Measurements from ENCODE around the gene CNIH4.

The CNIH4 gene

DNA sequence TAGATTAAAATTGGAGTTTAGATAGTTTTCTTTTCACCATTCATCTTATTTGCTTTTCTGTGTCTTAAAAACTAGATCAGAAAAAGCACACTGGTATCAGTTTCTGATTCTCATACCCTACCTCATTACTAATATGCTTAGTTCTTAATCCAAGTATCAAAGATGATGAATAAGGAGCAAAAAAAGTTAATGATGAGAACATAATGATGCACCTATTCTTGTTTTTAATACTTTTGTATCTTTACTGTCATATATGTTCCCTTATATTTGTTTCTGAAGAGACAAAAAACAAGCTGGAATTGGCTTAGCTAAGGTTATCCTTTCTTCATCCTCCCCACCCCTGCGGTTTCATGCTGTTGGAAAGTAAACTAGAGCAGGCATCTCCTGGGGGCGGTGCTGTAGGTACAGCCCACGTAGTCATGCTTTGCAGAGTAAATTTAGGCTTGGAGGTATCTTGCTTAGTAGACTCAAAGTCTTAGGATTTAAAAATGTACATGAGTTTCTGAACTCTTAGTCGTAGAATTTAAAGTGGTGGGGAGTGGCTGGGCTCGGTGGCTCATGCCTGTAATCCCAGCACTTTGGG, 16.4 kb downstream of the CNIH4 start:
- Histone ChIP-seq H3K27me3 (no peaks in the 10 kb centered on the region), H3K4me3 (no peak overlapping the region), H3K4me2 (no peak overlapping the region), H3K36me3 (peaks cover 99% of the 10 kb centered on the region), H3K9me3 (no peaks in the 10 kb centered on the region), H4K20me1 (peaks cover 41% of the 10 kb centered on the region), H3K4me1 (no peaks in the 10 kb centered on the region), H3K27ac (no peak overlapping the region), H3K9ac (no peak overlapping the region)
- TF ChIP-seq Cebpa-rat (IDR thresholded peaks at IDR 0.05): no peak

DNA sequence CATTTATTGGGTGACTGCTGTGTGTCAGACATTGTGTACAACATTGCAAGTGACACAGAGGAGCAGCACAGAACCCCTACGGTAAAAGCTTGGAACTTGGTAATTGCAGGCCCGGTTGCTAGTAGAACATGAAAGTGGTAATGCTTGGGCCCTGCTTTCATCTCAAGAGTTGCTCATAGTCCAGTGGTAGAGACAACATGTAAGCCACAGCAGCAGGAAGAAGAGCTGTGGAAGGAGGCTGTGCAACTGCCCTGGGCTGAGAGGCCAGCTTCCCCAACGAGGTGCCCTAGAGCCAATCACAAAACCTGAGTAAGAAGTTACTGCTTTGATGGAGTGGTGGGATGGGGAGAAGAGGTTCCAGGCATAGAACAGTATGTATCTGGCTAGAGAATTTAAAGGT, 18.4 kb downstream of the CNIH4 start:
- Histone ChIP-seq H3K4me2 (no peak overlapping the region), H4K20me1 (peaks cover 61% of the 10 kb centered on the region), H3K9me3 (no peaks in the 10 kb centered on the region), H3K27ac (no peak overlapping the region), H3K36me3 (peaks cover 92% of the 10 kb centered on the region), H3K27me3 (no peaks in the 10 kb centered on the region), H3K9ac (no peak overlapping the region), H3K4me3 (no peak overlapping the region), H3K4me1 (peaks cover 13% of the 10 kb centered on the region)
- TF ChIP-seq Cebpa-rat (IDR thresholded peaks at IDR 0.05): no peak

DNA sequence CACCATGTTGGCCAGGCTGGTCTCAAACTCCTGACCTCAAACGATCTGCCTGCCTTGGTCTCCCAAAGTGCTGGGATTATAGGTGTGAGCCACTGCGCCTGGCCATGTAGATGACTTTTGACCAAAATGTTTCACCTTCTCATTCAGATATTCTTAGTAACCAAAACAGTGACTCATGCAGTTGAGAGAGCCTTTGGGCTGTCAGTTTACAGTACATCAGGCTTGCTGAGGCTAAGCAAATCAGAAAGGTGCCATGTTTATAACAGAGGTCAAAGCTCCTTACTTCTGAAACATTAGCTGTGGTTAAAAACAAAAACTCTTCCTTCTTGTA, 21.0 kb downstream of the CNIH4 start:
- H3K27me3 ChIP-seq: no peaks in the 10 kb centered on the region
- H3K4me2 ChIP-seq: no peak overlapping the region
- H4K20me1 ChIP-seq: peaks cover 70% of the 10 kb centered on the region
- H3K9me3 ChIP-seq: no peaks in the 10 kb centered on the region
- no peak overlapping the region for H3K4me3 ChIP-seq
- H3K9ac ChIP-seq: no peak overlapping the region
- H3K4me1 ChIP-seq: peaks cover 22% of the 10 kb centered on the region
- TF ChIP-seq Cebpa-rat (IDR thresholded peaks at IDR 0.05): no peak
- H3K27ac ChIP-seq: no peak overlapping the region
- peaks cover 66% of the 10 kb centered on the region for H3K36me3 ChIP-seq

DNA sequence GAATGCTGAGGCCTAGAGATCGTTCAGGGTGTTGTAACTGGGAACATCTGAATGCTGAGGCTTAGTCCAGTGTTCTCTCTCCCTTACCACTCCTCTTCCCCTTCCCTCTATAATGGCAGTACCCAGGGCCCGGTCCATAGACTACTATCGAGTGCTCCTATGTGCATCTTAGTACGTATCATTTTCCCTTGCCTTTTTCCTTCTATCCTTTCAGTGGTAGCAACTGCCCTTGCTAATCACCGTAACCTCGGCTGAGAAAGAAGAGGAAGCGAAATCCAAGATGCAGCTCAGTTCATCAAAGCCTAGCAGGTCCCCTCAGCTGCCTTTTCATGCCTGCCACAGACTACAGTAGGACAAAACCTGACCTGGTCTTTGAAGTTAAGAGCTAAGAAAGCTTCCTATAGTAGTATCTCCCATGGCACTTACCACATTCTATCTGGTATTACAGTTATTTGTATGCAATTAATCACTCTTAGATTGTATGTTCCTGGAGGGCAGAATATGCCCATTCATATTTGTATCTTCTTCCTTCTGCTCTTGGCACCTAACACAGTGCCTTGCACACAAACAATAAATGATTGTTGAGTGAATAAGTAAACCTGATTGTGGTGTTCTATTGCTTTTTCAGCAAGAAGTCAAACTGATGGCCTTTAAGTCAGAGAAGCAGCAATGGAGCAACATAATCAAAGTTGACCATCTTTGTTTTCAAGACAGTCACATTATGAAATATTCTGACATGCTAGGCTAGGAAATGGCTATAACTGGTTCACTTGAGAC, 22.4 kb downstream of the CNIH4 start:
- no peak overlapping the region for H3K9ac ChIP-seq
- peaks cover 52% of the 10 kb centered on the region for H3K36me3 ChIP-seq
- no peak overlapping the region for H3K27ac ChIP-seq
- H4K20me1 ChIP-seq: peaks cover 56% of the 10 kb centered on the region
- H3K9me3 ChIP-seq: no peaks in the 10 kb centered on the region
- TF ChIP-seq Cebpa-rat (IDR thresholded peaks at IDR 0.05): no peak
- H3K4me3 ChIP-seq: no peak overlapping the region
- H3K4me2 ChIP-seq: peak overlapping the region; percentile 59
- peaks cover 22% of the 10 kb centered on the region for H3K4me1 ChIP-seq
- H3K27me3 ChIP-seq: no peaks in the 10 kb centered on the region

DNA sequence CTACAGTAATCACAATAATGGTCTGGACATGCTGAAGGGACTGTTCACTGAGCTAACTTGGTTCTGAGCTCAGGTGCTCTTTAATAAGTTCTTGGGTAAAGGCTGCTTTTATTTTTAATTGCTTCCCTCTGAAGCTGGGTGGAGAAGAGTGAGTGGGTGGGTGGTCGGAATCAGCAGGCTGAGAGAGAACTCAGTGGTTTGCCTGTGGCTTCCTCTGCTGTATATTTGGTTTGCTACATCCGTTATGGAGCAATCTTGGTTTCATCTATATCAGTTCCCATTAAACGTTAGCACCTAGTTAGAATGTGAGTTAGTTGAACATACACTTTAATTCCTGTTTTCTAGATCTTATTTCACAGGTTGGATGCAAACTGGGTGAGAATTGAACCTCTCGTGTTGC, 23.3 kb downstream of the CNIH4 start:
- peak; percentile 62; the same call in 1 of the 2 replicates for TF ChIP-seq Cebpa-rat (IDR thresholded peaks at IDR 0.05)
- Histone ChIP-seq H3K27ac (no peak overlapping the region), H3K4me1 (peaks cover 22% of the 10 kb centered on the region), H3K9me3 (no peaks in the 10 kb centered on the region), H3K4me2 (peak overlapping the region; percentile 59), H3K27me3 (no peaks in the 10 kb centered on the region), H4K20me1 (peaks cover 47% of the 10 kb centered on the region), H3K36me3 (peaks cover 42% of the 10 kb centered on the region), H3K4me3 (no peak overlapping the region), H3K9ac (no peak overlapping the region)

DNA sequence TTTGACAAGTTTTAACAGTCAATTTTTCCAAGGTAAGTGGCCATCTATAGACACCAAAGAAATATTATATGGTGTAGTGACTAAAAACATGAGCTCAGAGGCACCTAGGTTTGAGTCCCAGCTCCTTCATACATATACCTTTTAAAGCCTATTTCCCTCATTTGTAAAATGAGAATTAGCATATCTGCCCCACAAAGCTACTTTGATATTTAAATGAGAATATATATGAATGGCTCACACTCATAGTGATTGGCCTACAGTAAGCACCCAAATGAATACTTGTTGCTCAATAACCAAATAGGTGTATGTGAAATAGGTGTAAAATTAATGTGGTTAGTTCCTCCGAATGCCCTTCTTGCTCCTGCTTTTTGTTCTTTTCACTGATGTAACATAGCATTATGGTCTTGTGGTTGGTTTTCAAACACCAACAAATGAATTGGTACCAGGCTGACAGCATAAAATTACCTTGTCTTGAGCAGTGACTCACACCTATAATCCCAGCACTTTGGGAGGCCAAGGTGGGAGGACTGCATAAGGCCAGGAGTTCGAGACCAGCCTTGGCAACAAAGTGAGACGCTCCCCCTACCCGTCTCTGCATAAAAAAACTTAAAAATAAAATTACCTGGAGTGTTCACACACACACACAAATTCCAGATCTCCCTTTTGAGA, 25.3 kb downstream of the CNIH4 start:
- Histone ChIP-seq H3K9ac (no peak overlapping the region), H3K4me1 (peaks cover 22% of the 10 kb centered on the region), H3K36me3 (peaks cover 23% of the 10 kb centered on the region), H3K4me3 (no peak overlapping the region), H3K27ac (no peak overlapping the region), H3K4me2 (no peak overlapping the region), H4K20me1 (peaks cover 38% of the 10 kb centered on the region), H3K9me3 (no peaks in the 10 kb centered on the region), H3K27me3 (no peaks in the 10 kb centered on the region)
- no peak for TF ChIP-seq Cebpa-rat (IDR thresholded peaks at IDR 0.05)

DNA sequence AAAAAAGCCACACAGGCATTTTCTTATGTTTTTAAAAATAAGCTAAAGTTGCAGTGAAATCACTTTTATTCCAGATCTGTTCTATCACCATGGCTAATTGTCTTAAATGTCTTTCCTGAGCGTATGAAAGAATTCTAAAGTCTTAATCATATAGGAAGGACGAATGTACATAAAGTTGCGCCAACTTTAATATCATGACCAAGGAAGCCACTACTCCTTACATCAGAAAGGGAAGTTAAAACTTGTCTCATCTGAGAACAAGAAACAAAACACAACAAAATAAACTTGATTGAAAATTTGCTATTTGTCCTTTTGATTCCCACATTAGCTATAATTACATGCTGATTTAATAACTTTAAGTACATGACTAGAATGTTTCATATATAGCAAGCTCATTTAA, 26.5 kb downstream of the CNIH4 start:
- Histone ChIP-seq H3K36me3 (peaks cover 22% of the 10 kb centered on the region), H3K9me3 (no peaks in the 10 kb centered on the region), H3K27ac (no peak overlapping the region), H3K27me3 (no peaks in the 10 kb centered on the region), H4K20me1 (peaks cover 29% of the 10 kb centered on the region), H3K4me3 (no peak overlapping the region), H3K4me1 (peaks cover 22% of the 10 kb centered on the region), H3K9ac (no peak overlapping the region), H3K4me2 (no peak overlapping the region)
- no peak for TF ChIP-seq Cebpa-rat (IDR thresholded peaks at IDR 0.05)

DNA sequence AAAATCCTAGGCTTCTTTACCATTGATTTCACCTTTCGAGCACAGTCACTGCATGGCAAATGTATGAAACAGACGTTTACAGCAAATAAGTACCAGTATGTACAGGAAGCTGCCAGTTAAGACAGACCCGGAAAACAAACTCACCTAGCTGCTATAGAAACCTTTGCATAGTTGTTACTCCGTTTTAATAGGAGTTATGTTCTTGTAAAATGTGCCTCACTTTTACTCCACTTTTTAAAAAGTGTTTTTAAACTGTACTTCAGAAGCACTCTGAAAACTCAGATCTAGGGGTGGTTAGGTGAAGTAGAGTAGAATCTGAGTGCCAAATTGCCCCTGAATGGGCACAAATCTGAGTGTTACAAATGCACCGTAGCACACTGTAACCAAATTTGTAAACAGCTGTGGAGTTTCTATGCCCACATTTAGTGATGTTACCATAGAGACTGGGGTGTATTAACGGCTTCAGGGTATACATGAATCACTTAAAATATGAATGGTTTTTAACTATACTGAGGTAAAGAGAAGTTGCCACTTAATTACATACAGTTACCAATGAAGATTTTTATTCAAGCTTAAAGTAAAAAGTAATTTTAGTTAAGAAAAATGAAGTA, 30.7 kb downstream of the CNIH4 start:
- H3K36me3 ChIP-seq: peaks cover 51% of the 10 kb centered on the region
- no peak overlapping the region for H3K27ac ChIP-seq
- H3K9ac ChIP-seq: no peak overlapping the region
- no peak overlapping the region for H3K4me3 ChIP-seq
- no peak overlapping the region for H3K4me2 ChIP-seq
- no peak for TF ChIP-seq Cebpa-rat (IDR thresholded peaks at IDR 0.05)
- H4K20me1 ChIP-seq: 0 out of 2 replicates have a peak, but pooled peaks cover 4% of the 10 kb centered on the region
- no peaks in the 10 kb centered on the region for H3K9me3 ChIP-seq
- H3K27me3 ChIP-seq: no peaks in the 10 kb centered on the region
- H3K4me1 ChIP-seq: no peaks in the 10 kb centered on the region

DNA sequence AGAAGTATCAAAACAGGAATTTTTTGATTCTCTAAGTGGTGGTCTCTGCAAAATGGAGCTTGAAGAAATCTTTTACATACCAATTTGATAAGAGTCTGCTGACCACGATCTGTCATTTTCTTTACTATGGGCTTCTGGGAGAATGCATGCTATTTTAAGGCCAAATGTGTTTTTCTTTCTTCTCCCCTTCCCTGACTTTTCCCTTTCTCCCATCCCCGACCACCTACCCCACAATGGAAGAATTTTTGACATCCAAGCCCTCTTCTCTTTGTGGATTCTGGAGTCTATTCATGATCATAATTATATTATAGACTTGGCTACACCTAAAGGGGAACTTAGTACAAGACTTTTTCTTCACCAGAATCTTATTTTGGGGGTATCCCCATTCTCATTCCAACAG, 31.3 kb downstream of the CNIH4 start:
- TF ChIP-seq Cebpa-rat (IDR thresholded peaks at IDR 0.05): no peak
- H3K27me3 ChIP-seq: no peaks in the 10 kb centered on the region
- no peaks in the 10 kb centered on the region for H3K9me3 ChIP-seq
- no peak overlapping the region for H3K4me2 ChIP-seq
- H3K4me3 ChIP-seq: no peak overlapping the region
- no peak overlapping the region for H3K27ac ChIP-seq
- H3K9ac ChIP-seq: no peak overlapping the region
- 0 out of 2 replicates have a peak, but pooled peaks cover 4% of the 10 kb centered on the region for H4K20me1 ChIP-seq
- peaks cover 56% of the 10 kb centered on the region for H3K36me3 ChIP-seq
- H3K4me1 ChIP-seq: no peaks in the 10 kb centered on the region

DNA sequence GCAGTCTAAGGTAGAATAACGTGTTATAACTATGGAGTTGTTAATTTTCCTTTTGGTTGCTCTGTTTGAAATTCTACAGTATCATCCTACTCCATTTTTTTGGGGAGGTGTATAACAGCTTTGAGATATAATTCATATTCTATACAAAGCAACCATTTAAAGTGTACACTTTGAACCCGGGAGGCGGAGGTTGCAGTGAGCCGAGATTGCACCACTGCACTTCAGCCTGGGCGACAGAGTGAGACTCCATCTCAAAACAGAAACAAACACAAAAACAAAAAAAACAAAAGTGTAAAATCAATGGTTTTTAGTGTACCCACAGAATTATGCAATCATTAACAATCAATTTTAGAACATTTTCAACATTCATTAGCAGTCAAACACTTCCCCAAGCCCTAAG, 33.8 kb downstream of the CNIH4 start:
- H3K27me3 ChIP-seq: no peaks in the 10 kb centered on the region
- peaks cover 82% of the 10 kb centered on the region for H3K36me3 ChIP-seq
- no peak overlapping the region for H3K4me2 ChIP-seq
- no peak overlapping the region for H3K9ac ChIP-seq
- 0 out of 2 replicates have a peak, but pooled peaks cover 20% of the 10 kb centered on the region for H4K20me1 ChIP-seq
- H3K9me3 ChIP-seq: no peaks in the 10 kb centered on the region
- H3K4me1 ChIP-seq: no peaks in the 10 kb centered on the region
- no peak overlapping the region for H3K4me3 ChIP-seq
- H3K27ac ChIP-seq: no peak overlapping the region
- TF ChIP-seq Cebpa-rat (IDR thresholded peaks at IDR 0.05): no peak
